ENCODE data around the gene OXSR1. TPM values are rescaled to one million over a fixed set of nuclear protein-coding genes. Genes with fewer than 3 reads are reported as not detected.
"Not testable (repeated sequence)": the region's sequence is repeated elsewhere in the genome, so short reads cannot be mapped to it uniquely, and the experiment has no call there.

Gene OXSR1
- total and polyA plus RNA-seq, 9 donors: 25.5 to 36.5 (median 33.1) TPM

DNA sequence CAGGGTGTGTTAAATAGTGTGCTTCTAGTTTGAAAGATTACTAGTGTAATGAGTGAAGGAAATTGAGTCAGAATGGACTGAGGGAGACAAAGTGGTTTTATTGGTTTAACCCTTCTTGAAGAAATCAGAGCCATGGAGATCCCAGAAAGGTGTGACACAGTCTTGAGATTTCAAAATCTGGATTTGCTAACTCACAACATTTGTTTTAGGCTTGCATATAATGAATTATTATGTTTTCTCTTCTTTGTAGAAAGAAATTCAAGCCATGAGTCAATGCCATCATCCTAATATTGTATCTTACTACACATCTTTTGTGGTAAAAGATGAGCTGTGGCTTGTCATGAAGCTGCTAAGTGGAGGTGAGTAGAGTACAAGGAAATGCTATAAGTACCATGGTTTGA lies 25.1 kb downstream of the OXSR1 start:
- peaks cover 7% of the 10 kb centered on the region for H3K36me3 ChIP-seq (ENCODE audit: control insufficient read depth, insufficient read depth, low read length)
- H3K27ac ChIP-seq (ENCODE audit: low read length): no peak overlapping the region
- no peaks in the 10 kb centered on the region for H3K4me1 ChIP-seq (ENCODE audit: control insufficient read depth, insufficient read depth, low read length)
- no peak overlapping the region for H3K4me3 ChIP-seq (ENCODE audit: low read length)
- no peaks in the 10 kb centered on the region for H3K27me3 ChIP-seq (ENCODE audit: control insufficient read depth, insufficient read depth, low read length)
- DNase-seq: no peak
- peaks cover 2% of the 10 kb centered on the region for H3K9me3 ChIP-seq (replicated peaks; ENCODE audit: control insufficient read depth, low read depth, low read length)

DNA sequence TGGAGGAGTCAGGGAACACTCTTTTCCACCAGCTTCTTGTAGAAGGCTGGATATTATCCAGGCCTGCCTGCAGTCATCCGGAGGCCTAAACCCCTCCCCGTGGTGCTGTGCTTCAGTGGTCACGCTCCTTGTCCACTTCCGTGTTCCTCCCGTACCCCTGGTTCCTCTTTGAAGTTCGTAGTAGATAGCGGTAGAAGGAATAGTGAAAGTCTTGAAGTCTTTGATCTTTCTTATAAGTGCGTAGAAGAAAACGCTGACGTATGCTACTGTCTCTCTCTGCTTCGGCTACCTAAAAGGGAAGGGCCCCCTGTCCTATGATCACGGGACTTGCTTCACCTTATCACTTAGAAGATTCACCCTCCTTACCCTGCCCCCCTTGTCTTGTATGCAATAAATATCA lies 37.6 kb downstream of the OXSR1 start:
- not testable (repeated sequence) for H3K4me1 ChIP-seq (ENCODE audit: control insufficient read depth, insufficient read depth, low read length); H3K4me3 ChIP-seq (ENCODE audit: low read length); H3K9me3 ChIP-seq (replicated peaks; ENCODE audit: control insufficient read depth, low read depth, low read length); H3K27ac ChIP-seq (ENCODE audit: low read length); H3K27me3 ChIP-seq (ENCODE audit: control insufficient read depth, insufficient read depth, low read length)
- peak; percentile 7 for DNase-seq
- 93% methylated on average over 10 of the region's 12 CpGs for WGBS (ENCODE audit: insufficient coverage)
- H3K36me3 ChIP-seq (ENCODE audit: control insufficient read depth, insufficient read depth, low read length): peaks cover 27% of the 10 kb centered on the region

DNA sequence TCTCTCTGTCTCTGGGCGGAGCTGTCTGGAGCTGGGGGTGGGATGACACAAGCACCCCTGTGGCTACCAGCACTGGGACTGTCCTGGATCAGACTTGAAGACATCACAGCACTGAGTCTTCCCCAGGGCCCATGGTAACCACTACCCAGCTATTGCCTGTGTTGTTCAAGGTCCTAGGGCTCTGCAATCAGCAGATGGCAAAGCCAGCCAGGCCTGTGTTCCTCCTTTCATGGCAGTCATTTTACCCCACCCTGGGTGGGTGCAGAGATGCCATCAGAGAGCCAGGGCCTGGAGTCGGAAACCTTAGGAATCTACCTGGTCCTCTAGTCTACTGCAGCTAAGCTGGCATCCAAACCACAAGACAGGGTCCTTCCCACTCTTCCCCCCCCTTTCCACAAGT lies 38.4 kb downstream of the OXSR1 start:
- Histone ChIP-seq H3K4me3 (ENCODE audit: low read length) (no peak overlapping the region), H3K27me3 (ENCODE audit: control insufficient read depth, insufficient read depth, low read length) (no peaks in the 10 kb centered on the region), H3K4me1 (ENCODE audit: control insufficient read depth, insufficient read depth, low read length) (no peaks in the 10 kb centered on the region), H3K9me3 (replicated peaks; ENCODE audit: control insufficient read depth, low read depth, low read length) (no peaks in the 10 kb centered on the region), H3K36me3 (ENCODE audit: control insufficient read depth, insufficient read depth, low read length) (peaks cover 27% of the 10 kb centered on the region), H3K27ac (ENCODE audit: low read length) (no peak overlapping the region)
- DNase-seq: no peak
- WGBS (ENCODE audit: insufficient coverage): 100% methylated on average over 2 of the region's 2 CpGs

DNA sequence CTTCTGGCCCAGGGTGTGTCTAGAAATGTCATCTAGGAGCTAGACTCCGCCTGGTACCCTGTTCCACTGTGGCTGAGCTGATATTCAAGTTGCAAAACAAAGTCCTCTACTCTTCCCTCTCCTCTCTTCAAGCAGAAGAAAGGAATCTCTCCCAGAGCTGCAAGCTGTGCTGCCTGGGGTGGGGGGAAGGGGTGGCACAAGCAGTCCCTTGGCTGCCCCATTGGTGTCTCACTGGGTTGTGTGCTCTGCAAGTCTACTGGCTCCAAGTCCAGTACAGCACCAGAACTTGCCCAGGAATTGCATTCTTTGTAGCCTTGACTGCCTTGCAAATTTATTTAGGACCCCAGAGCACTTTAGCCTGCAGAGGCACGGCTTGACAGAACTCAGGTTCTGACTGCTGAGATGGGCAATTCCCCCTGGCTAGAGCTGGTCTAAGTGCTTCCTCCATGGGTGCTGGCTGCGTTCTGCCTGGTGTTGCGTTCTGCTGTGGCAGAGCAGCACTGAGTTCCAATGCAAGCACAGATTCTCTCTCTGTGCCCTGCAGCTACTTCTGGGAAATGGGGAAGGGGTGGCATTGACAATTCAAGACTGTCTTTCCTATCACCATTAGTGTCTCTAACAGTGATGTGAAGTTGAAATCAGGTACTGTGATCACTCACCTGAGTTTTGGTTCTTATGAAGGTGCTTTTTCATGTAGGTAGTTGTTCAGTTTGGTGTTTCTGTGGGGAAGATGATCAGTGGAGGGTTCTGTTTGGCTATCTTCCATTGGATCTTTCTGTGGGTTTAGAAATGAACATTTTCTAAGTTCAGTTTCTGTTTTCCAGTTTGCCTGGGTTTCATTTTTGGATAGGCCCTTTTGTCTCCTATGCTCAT lies 39.5 kb downstream of the OXSR1 start:
- no peaks in the 10 kb centered on the region for H3K9me3 ChIP-seq (replicated peaks; ENCODE audit: control insufficient read depth, low read depth, low read length)
- 73% methylated on average over 1 of the region's 4 CpGs for WGBS (ENCODE audit: insufficient coverage)
- no peak for DNase-seq
- H3K4me3 ChIP-seq (ENCODE audit: low read length): no peak overlapping the region
- peaks cover 20% of the 10 kb centered on the region for H3K36me3 ChIP-seq (ENCODE audit: control insufficient read depth, insufficient read depth, low read length)
- H3K27ac ChIP-seq (ENCODE audit: low read length): no peak overlapping the region
- H3K4me1 ChIP-seq (ENCODE audit: control insufficient read depth, insufficient read depth, low read length): no peaks in the 10 kb centered on the region
- no peaks in the 10 kb centered on the region for H3K27me3 ChIP-seq (ENCODE audit: control insufficient read depth, insufficient read depth, low read length)

DNA sequence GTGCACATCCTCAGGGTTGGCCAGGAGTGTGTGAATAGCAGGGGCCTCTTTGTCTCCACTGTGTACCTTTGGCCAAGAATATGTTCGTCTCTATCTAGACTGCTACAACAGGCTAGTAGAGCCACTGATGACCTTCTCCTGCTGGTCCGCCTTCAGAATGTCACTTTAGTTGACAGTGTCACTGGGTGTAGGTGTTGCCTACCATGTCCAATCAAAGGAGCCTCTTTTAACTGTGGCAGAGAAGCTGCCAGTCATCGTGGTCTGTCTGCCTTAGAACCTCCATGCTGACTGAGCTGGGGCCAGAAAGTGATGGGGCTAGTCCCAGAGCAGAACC lies 40.1 kb downstream of the OXSR1 start:
- Histone ChIP-seq H3K4me1 (ENCODE audit: control insufficient read depth, insufficient read depth, low read length) (no peaks in the 10 kb centered on the region), H3K27me3 (ENCODE audit: control insufficient read depth, insufficient read depth, low read length) (no peaks in the 10 kb centered on the region), H3K36me3 (ENCODE audit: control insufficient read depth, insufficient read depth, low read length) (peaks cover 16% of the 10 kb centered on the region), H3K9me3 (replicated peaks; ENCODE audit: control insufficient read depth, low read depth, low read length) (no peaks in the 10 kb centered on the region), H3K27ac (ENCODE audit: low read length) (no peak overlapping the region), H3K4me3 (ENCODE audit: low read length) (no peak overlapping the region)
- no peak for DNase-seq
- WGBS (ENCODE audit: insufficient coverage): 89% methylated on average over 2 of the region's 3 CpGs

DNA sequence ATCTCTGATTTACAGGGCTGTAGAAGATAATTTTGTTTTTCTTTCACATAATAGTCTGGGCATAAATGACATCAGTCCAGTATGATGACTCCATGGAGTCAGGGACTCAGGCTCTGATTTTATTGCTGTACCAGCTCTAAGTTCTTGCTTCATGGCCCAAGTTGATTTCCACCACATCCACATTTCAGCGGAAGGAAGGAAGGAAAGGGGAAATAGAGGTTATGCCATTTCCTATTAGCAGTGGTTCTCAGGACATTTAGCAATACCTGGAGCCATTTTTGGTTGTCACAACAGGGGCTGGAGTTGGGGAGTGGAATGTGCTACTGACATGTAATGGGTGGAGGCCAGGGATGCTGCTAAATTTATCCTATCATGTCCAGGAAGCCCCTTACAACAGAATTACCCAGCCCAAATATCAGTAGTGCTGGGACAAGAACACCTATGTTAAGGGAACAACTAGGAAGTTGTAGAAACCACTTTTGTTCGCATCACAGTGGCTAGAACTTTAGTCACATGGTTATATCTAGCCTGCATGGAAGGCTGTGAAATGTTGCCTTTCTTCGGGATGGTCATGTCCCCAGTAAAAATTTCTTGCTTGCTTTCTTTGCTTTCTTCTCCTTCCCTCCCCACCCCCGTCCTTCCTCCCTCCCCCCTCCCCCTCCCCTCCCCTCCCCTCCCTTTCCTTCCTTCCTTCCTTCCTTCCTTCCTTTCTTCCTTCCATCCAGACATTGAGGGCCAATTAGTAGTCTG lies 42.1 kb downstream of the OXSR1 start:
- no peak overlapping the region for H3K4me3 ChIP-seq (ENCODE audit: low read length)
- H3K4me1 ChIP-seq (ENCODE audit: control insufficient read depth, insufficient read depth, low read length): no peaks in the 10 kb centered on the region
- H3K9me3 ChIP-seq (replicated peaks; ENCODE audit: control insufficient read depth, low read depth, low read length): no peaks in the 10 kb centered on the region
- no peaks in the 10 kb centered on the region for H3K27me3 ChIP-seq (ENCODE audit: control insufficient read depth, insufficient read depth, low read length)
- peaks cover 16% of the 10 kb centered on the region for H3K36me3 ChIP-seq (ENCODE audit: control insufficient read depth, insufficient read depth, low read length)
- DNase-seq: no peak
- no CpG with 5 or more reads among the region's 4 CpGs for WGBS (ENCODE audit: insufficient coverage)
- H3K27ac ChIP-seq (ENCODE audit: low read length): no peak overlapping the region

DNA sequence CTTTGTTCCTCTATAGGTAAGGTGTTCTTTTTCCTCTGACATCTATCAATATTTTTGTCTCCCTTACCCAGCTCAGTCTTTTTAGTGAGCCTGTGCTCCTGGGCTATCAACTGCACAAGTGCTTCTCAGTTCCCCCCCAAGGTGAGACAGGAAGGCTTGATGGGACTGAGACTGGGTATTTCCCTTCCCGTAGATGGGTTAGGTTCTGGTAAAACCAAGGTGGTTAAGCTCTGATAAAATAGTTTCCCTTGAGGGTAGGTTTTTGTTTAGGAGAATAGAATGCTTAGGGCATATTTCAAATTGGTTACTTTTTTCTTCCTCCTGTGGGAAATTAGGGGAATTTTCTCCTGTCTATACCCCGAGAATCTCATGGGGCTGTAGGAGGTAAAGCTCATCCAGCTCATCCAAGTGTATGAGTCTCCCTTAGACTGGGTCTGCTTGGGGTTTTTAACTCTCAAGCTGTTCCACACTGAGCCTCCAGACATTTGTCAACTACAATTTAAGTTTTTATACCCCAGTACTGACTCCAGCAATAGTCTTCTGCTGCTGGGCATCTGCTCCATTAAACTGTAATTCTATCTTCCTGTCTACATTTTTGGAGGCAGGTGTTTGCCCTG lies 44.9 kb downstream of the OXSR1 start:
- Histone ChIP-seq H3K4me3 (ENCODE audit: low read length) (no peak overlapping the region), H3K4me1 (ENCODE audit: control insufficient read depth, insufficient read depth, low read length) (no peaks in the 10 kb centered on the region), H3K27me3 (ENCODE audit: control insufficient read depth, insufficient read depth, low read length) (no peaks in the 10 kb centered on the region), H3K36me3 (ENCODE audit: control insufficient read depth, insufficient read depth, low read length) (peaks cover 5% of the 10 kb centered on the region), H3K27ac (ENCODE audit: low read length) (no peak overlapping the region), H3K9me3 (replicated peaks; ENCODE audit: control insufficient read depth, low read depth, low read length) (no peaks in the 10 kb centered on the region)
- WGBS (ENCODE audit: insufficient coverage): no CpG with 5 or more reads among the region's 2 CpGs
- DNase-seq: no peak

DNA sequence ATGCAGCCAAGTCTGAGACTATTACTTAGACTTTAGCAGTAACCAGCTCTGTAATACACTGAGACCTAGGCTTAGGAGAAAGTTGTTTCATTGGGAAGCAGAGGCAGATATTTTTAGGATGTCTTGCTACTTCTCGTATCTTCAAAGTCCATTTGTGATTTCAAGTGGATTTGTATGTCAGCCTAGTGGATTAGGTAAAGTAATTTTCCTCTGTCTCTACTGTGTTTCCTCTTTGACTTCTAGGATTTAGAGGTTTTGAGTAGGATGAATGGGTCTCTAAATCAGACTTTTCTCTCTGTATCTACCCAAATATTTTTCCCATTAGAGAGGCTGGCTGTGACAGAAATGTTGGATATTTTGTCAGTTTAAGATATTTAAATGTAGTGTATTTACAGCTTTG lies 46.8 kb downstream of the OXSR1 start:
- no peak for DNase-seq
- Histone ChIP-seq H3K36me3 (ENCODE audit: control insufficient read depth, insufficient read depth, low read length) (peaks cover 5% of the 10 kb centered on the region), H3K4me1 (ENCODE audit: control insufficient read depth, insufficient read depth, low read length) (no peaks in the 10 kb centered on the region), H3K4me3 (ENCODE audit: low read length) (no peak overlapping the region), H3K27me3 (ENCODE audit: control insufficient read depth, insufficient read depth, low read length) (no peaks in the 10 kb centered on the region), H3K9me3 (replicated peaks; ENCODE audit: control insufficient read depth, low read depth, low read length) (no peaks in the 10 kb centered on the region), H3K27ac (ENCODE audit: low read length) (no peak overlapping the region)
- WGBS (ENCODE audit: insufficient coverage): no CpG with 5 or more reads among the region's 1 CpG

DNA sequence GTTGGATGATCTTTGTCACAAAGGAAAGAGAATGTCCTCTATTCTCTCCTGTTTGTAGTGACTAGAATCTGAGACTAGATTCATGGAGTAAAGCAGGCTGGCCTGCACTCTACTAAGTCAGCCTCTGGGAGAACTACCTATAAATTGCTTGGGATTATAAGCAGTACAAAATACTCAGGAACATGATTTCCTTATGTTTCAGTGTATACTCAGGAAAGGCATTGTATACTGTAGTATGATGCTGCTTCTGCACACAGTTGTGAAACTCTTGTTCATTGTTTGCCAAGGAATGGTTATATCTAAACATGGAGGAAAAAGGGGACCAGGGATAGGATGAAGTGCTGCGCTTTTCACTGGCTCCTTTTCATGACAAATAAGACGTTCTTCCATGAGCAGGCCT lies 49.2 kb downstream of the OXSR1 start:
- no peak overlapping the region for H3K4me3 ChIP-seq (ENCODE audit: low read length)
- DNase-seq: no peak
- no peak overlapping the region for H3K27ac ChIP-seq (ENCODE audit: low read length)
- H3K4me1 ChIP-seq (ENCODE audit: control insufficient read depth, insufficient read depth, low read length): no peaks in the 10 kb centered on the region
- peaks cover 3% of the 10 kb centered on the region for H3K36me3 ChIP-seq (ENCODE audit: control insufficient read depth, insufficient read depth, low read length)
- WGBS (ENCODE audit: insufficient coverage): no CpG with 5 or more reads among the region's 2 CpGs
- no peaks in the 10 kb centered on the region for H3K9me3 ChIP-seq (replicated peaks; ENCODE audit: control insufficient read depth, low read depth, low read length)
- no peaks in the 10 kb centered on the region for H3K27me3 ChIP-seq (ENCODE audit: control insufficient read depth, insufficient read depth, low read length)

DNA sequence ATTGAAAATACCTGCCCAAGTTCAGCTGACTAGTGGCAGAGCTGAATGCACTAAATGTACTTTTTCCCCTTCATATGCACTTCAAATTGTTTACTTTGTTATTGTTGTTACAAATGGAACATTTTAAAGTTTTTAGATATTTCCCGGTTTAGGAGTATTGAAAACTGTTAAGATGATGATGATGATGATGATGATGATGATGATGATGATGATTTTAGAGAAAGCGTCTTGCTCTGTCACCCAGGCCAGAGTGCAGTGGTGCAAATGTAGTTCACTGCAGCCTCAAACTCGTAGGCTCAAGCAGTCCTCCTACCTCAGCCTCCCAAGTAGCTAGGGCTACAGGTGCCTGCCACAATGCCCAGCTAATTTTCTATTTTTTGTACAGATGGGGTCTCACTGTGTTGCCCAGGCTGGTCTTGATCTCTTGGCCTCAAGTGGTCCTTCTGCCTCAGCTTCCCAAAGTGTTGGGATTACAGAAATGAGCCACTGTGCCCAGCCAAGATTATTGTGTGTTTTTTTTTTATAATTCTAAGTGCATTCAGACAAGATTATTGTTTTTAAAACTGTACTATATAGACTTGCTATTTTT lies 54.4 kb downstream of the OXSR1 start:
- no peak overlapping the region for H3K27ac ChIP-seq (ENCODE audit: low read length)

More for the DNA sequence above, 54.4 kb downstream of the OXSR1 start:
- Histone ChIP-seq H3K36me3 (ENCODE audit: control insufficient read depth, insufficient read depth, low read length) (peaks cover 14% of the 10 kb centered on the region), H3K4me1 (ENCODE audit: control insufficient read depth, insufficient read depth, low read length) (no peaks in the 10 kb centered on the region), H3K9me3 (replicated peaks; ENCODE audit: control insufficient read depth, low read depth, low read length) (no peaks in the 10 kb centered on the region), H3K27me3 (ENCODE audit: control insufficient read depth, insufficient read depth, low read length) (no peaks in the 10 kb centered on the region), H3K4me3 (ENCODE audit: low read length) (no peak overlapping the region)
- WGBS (ENCODE audit: insufficient coverage): 87% methylated on average over 3 of the region's 3 CpGs
- DNase-seq: no peak

All from muscle of leg (tissue), 11 donors.